ENCODE data around the gene NRG4. TPM values are rescaled to one million over a fixed set of nuclear protein-coding genes. Genes with fewer than 3 reads are reported as not detected.

NRG4 gene
- total and polyA plus RNA-seq, 2 donors (not counting 3 experiments of a cell fraction or from before 2014, with no cell fraction given), result not detected

DNA sequence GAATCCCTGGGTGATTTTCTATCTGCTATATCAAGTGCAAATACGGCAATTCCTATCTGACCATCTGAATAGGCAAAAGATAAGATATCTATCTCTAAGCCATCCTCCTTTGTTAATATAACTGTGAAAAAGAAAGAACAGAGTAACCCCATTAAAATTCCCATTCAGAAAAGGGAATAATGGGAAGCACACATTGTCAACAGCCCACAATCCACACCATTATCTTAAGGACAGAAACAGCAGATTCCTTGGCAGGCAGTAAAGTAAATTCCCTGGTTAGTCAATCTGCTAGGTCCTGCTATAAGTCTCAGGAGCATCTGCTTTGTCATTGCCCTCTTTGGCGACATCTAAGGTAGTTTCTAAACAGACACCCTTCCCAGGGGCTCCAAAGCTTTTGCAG lies 21.9 kb upstream of the NRG4 start:
- ChIA-PET POLR2A (no interaction called here), CTCF (no interaction called here)
- H3K27me3 ChIP-seq (ENCODE audit: control insufficient read depth in 2 of 2, insufficient read depth in 2 of 2, low read length in 2 of 2), result peaks cover 5 to 14% of the 10 kb centered on the region in 2 experiments
- dilution Hi-C loops (cut with MboI; ENCODE audit: extremely low pct_ligation_motif_present, low sequenced_read_pairs) (no loop called here), intact Hi-C loops (cut with micrococcal nuclease) (no loop called here)
- no peaks in the 10 kb centered on the region for H3K79me2 ChIP-seq (ENCODE audit: control insufficient read depth, insufficient read depth, low read length)
- H3K9me1 ChIP-seq (replicated peaks; ENCODE audit: control insufficient read depth, extremely low read depth, insufficient read depth, low read length), result no peaks in the 10 kb centered on the region
- DNase-seq (ENCODE audit: low read depth, low spot score) (no peak), FAIRE-seq (no peak)
- no peak overlapping the region for H3K9ac ChIP-seq (replicated peaks; ENCODE audit: extremely low read depth, insufficient read depth, low read length)
- no TSS peak for BruUV-seq (replicated peaks)
- H3K4me2 ChIP-seq (ENCODE audit: insufficient read depth, low read length), result no peak overlapping the region
- no peaks in the 10 kb centered on the region for H3K4me1 ChIP-seq (ENCODE audit: control insufficient read depth, extremely low read depth, insufficient read depth, low read length)
- H3K36me3 ChIP-seq (ENCODE audit: control insufficient read depth in 2 of 2, extremely low read depth in 1 of 2, insufficient read depth in 2 of 2, low read length in 2 of 2), result no peaks in the 10 kb centered on the region
- H3K27ac ChIP-seq (ENCODE audit: insufficient read depth, low read depth, low read length), result no peak overlapping the region
- TF ChIP-seq GATA2 (IDR thresholded peaks at IDR 0.05; ENCODE audit: insufficient read depth, insufficient read length, low read depth, low read length) (no peak), JUN (IDR thresholded peaks at IDR 0.05; ENCODE audit: borderline replicate concordance, insufficient read depth, insufficient read length, low read depth) (no peak), POLR2AphosphoS5 (IDR thresholded peaks at IDR 0.05; ENCODE audit: insufficient read depth, low read depth, low read length) (no peak)
- no peaks in the 10 kb centered on the region for H4K20me1 ChIP-seq (replicated peaks; ENCODE audit: control insufficient read depth, extremely low read depth, insufficient read depth, low read length)
- H3K4me3 ChIP-seq (replicated peaks in 1 of 3; ENCODE audit: insufficient read depth in 1 of 3, low read depth in 1 of 3, low read length in 3 of 3), result no peak overlapping the region
- H3K9me3 ChIP-seq (replicated peaks; ENCODE audit: control insufficient read depth, insufficient read depth, low read length), result no peaks in the 10 kb centered on the region
- no peak overlapping the region for H2AFZ ChIP-seq (ENCODE audit: low read depth, low read length)

DNA sequence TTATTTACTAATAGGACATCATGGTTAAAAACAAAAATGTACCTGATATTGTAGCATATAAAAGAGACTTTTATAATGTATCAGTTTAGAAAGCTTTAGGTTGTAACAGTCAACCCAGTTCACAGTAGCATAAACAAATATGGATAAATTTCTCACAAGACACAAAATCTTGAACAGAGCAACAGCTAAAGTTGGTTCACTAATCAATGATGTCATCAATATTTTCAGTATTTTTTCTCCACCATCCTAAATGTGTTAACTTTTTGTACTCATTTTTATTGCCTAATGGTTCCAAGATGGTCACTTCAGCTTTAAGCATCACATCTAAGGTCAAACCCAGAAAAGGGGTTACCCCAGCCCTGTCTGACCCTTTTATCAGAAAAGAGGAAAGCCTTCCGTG lies 21.2 kb upstream of the NRG4 start:
- DNase-seq (ENCODE audit: low read depth, low spot score) (no peak), FAIRE-seq (no peak)
- TF ChIP-seq MYC (IDR thresholded peaks at IDR 0.05; ENCODE audit: low read depth, low read length) (no peak), JUN (IDR thresholded peaks at IDR 0.05; ENCODE audit: borderline replicate concordance, insufficient read depth, insufficient read length, low read depth) (peak; percentile 10), POLR2A (IDR thresholded peaks at IDR 0.05; ENCODE audit: low read depth, low read length) (no peak)
- no peaks in the 10 kb centered on the region for H3K4me1 ChIP-seq (ENCODE audit: control insufficient read depth, extremely low read depth, insufficient read depth, low read length)
- H3K9me1 ChIP-seq (replicated peaks; ENCODE audit: control insufficient read depth, extremely low read depth, insufficient read depth, low read length), result no peaks in the 10 kb centered on the region
- H3K9ac ChIP-seq (replicated peaks; ENCODE audit: extremely low read depth, insufficient read depth, low read length), result no peak overlapping the region
- no peaks in the 10 kb centered on the region for H4K20me1 ChIP-seq (replicated peaks; ENCODE audit: control insufficient read depth, extremely low read depth, insufficient read depth, low read length)
- no peak overlapping the region for H3K27ac ChIP-seq (ENCODE audit: insufficient read depth, low read depth, low read length)
- no TSS peak for BruUV-seq (replicated peaks)
- intact Hi-C loops (cut with micrococcal nuclease) (no loop called here), dilution Hi-C loops (cut with MboI; ENCODE audit: extremely low pct_ligation_motif_present, low sequenced_read_pairs) (no loop called here)
- no peaks in the 10 kb centered on the region for H3K79me2 ChIP-seq (ENCODE audit: control insufficient read depth, insufficient read depth, low read length)
- H3K4me2 ChIP-seq (ENCODE audit: insufficient read depth, low read length), result no peak overlapping the region
- CTCF ChIA-PET, result no interaction called here
- H3K4me3 ChIP-seq (replicated peaks in 1 of 3; ENCODE audit: insufficient read depth in 1 of 3, low read depth in 1 of 3, low read length in 3 of 3), result no peak overlapping the region
- POLR2A ChIA-PET, result no interaction called here
- no peak overlapping the region for H2AFZ ChIP-seq (ENCODE audit: low read depth, low read length)
- H3K9me3 ChIP-seq (replicated peaks; ENCODE audit: control insufficient read depth, insufficient read depth, low read length), result no peaks in the 10 kb centered on the region
- peaks cover 5 to 14% of the 10 kb centered on the region in 2 experiments for H3K27me3 ChIP-seq (ENCODE audit: control insufficient read depth in 2 of 2, insufficient read depth in 2 of 2, low read length in 2 of 2)
- H3K36me3 ChIP-seq (ENCODE audit: control insufficient read depth in 2 of 2, extremely low read depth in 1 of 2, insufficient read depth in 2 of 2, low read length in 2 of 2), result no peaks in the 10 kb centered on the region
